Endothelial cell of umbilical vein (primary cell): ENCODE measurements around the gene YBX1. TPM values are rescaled to one million over a fixed set of nuclear protein-coding genes. Genes with fewer than 3 reads are reported as not detected.

ENCODE experiments used
- BruUV-seq: library from RNA; stranded (reverse); fragments of 400-500 nt; replicated peaks from 2 replicates; lab custom pipeline; 2021; lab: Mats Ljungman, UMichigan
- CTCF ChIA-PET: fragments of 300-600, 350-600 bp; sonication (Branson Sonifier 250); formaldehyde crosslinking; loops from one replicate; lab custom pipeline; 2021; ENCODE audit warnings: antibody characterized with exemption, inconsistent platforms; lab: Charles Lee
- POLR2A ChIA-PET: fragments of 300-600, 350-600 bp; sonication (Branson Sonifier 250); formaldehyde crosslinking; loops from one replicate; lab custom pipeline; 2021; ENCODE audit warnings: antibody characterized with exemption, inconsistent platforms; lab: Charles Lee
- DNase-seq: peaks from one replicate; pipeline ENCODE4 v3.0.0-alpha.2; 2011; ENCODE audit warnings: low read depth, low spot score
- FAIRE-seq: peaks from 2 replicates; lab custom pipeline; 2011; peaks lifted over from hg19 to GRCh38; lab: Jason Lieb, UNC
- H2AFZ ChIP-seq: 2 replicates; pipeline ENCODE4 v1.6.0; 2012; ENCODE audit warnings: low read depth, low read length, control low read depth, inconsistent platforms
- H3K27ac ChIP-seq: 2 replicates; pipeline ENCODE4 v1.5.1; 2011; ENCODE audit warnings: low read depth, mild to moderate bottlenecking, control low read depth, low read length, moderate library complexity; ENCODE audit not compliant: insufficient read depth
- H3K27me3 ChIP-seq, 2 experiments: 2 replicates each; pipeline versions ENCODE4 v1.6.0 to v1.6.1; 2011; ENCODE audit warnings: low read length in 2 of 2, mixed read lengths in 1 of 2; ENCODE audit not compliant: control insufficient read depth in 2 of 2, insufficient read depth in 2 of 2
- H3K36me3 ChIP-seq, 2 experiments: 2 replicates in 1 of 2; 3 replicates in 1 of 2; pipeline ENCODE4 v1.5.1; 2011; ENCODE audit warnings: low read length in 2 of 2, mild to moderate bottlenecking in 1 of 2, moderate library complexity in 1 of 2; ENCODE audit not compliant: control insufficient read depth in 2 of 2, insufficient read depth in 2 of 2; ENCODE audit errors: extremely low read depth in 1 of 2
- H3K4me1 ChIP-seq: 3 replicates; pipeline ENCODE4 v1.5.1; 2011; ENCODE audit warnings: mild to moderate bottlenecking, low read length; ENCODE audit not compliant: control insufficient read depth, insufficient read depth; ENCODE audit errors: extremely low read depth
- H3K4me2 ChIP-seq: 2 replicates; pipeline ENCODE4 v1.6.1; 2011; ENCODE audit warnings: low read length, control low read depth, mixed read lengths; ENCODE audit not compliant: insufficient read depth
- H3K4me3 ChIP-seq, 3 experiments: fragments of 200-600 bp in 1 of 3; sonication (generic), shearing (Covaris generic) in 1 of 3; replicated peaks in 1 of 3; 2 replicates each; pipeline ENCODE4 v1.5.1; 2011 to 2016; ENCODE audit warnings: control low read depth in 3 of 3, low read length in 3 of 3, mild to moderate bottlenecking in 2 of 3, inconsistent platforms in 1 of 3, low read depth in 1 of 3, moderate library complexity in 1 of 3; ENCODE audit not compliant: insufficient read depth in 1 of 3
- H3K79me2 ChIP-seq: 2 replicates; pipeline ENCODE4 v1.6.0; 2012; ENCODE audit warnings: low read length, inconsistent platforms; ENCODE audit not compliant: control insufficient read depth, insufficient read depth
- H3K9ac ChIP-seq: replicated peaks from 2 replicates; pipeline ENCODE3; 2011; ENCODE audit warnings: low read length, control low read depth; ENCODE audit not compliant: insufficient read depth; ENCODE audit errors: extremely low read depth
- H3K9me1 ChIP-seq: replicated peaks from 3 replicates; pipeline ENCODE4 v1.6.0; 2011; ENCODE audit warnings: mild to moderate bottlenecking, low read length; ENCODE audit not compliant: control insufficient read depth, insufficient read depth; ENCODE audit errors: extremely low read depth
- H3K9me3 ChIP-seq: replicated peaks from 2 replicates; pipeline ENCODE4 v1.5.1; 2012; ENCODE audit warnings: low read length, inconsistent platforms; ENCODE audit not compliant: control insufficient read depth, insufficient read depth
- H4K20me1 ChIP-seq: replicated peaks from 2 replicates; pipeline ENCODE3; 2011; ENCODE audit warnings: mild to moderate bottlenecking, low read length; ENCODE audit not compliant: control insufficient read depth, insufficient read depth; ENCODE audit errors: extremely low read depth
- EZH2 ChIP-seq: IDR thresholded peaks from 2 replicates; pipeline ENCODE4 v1.6.1; 2012; ENCODE audit warnings: borderline replicate concordance, low read depth, mild to moderate bottlenecking, moderate library complexity, low read length, inconsistent platforms; ENCODE audit not compliant: severe bottlenecking
- FOS ChIP-seq: IDR thresholded peaks from 2 replicates; pipeline ENCODE4 v1.6.1; 2011; ENCODE audit warnings: mild to moderate bottlenecking, low read length, moderate library complexity, borderline replicate concordance; ENCODE audit not compliant: insufficient read depth
- GATA2 ChIP-seq: IDR thresholded peaks from 2 replicates; pipeline ENCODE4 v1.7.0; 2011; ENCODE audit warnings: low read depth, mild to moderate bottlenecking, moderate library complexity, mixed read lengths, low read length; ENCODE audit not compliant: insufficient read length, insufficient read depth
- JUN ChIP-seq: IDR thresholded peaks from 2 replicates; pipeline ENCODE4 v1.6.1; 2011; ENCODE audit warnings: borderline replicate concordance, low read depth; ENCODE audit not compliant: insufficient read length, insufficient read depth
- MYC ChIP-seq: IDR thresholded peaks from one replicate; pipeline ENCODE4 v1.6.1; 2011; ENCODE audit warnings: mild to moderate bottlenecking, low read depth, low read length
- POLR2A ChIP-seq: IDR thresholded peaks from 2 replicates; pipeline ENCODE4 v1.6.1; 2012; ENCODE audit warnings: low read depth, mild to moderate bottlenecking, control low read depth, low read length
- POLR2AphosphoS5 ChIP-seq: IDR thresholded peaks from 2 replicates; pipeline ENCODE4 v1.6.1; 2012; ENCODE audit warnings: low read depth, mild to moderate bottlenecking, control low read depth, low read length, moderate library complexity; ENCODE audit not compliant: insufficient read depth
- dilution Hi-C: fragments of 300-500 bp; cut with MboI; formaldehyde crosslinking; loops from one replicate; pipeline ENCODE4 v1.15.0; 2019; ENCODE audit warnings: low sequenced_read_pairs; ENCODE audit not compliant: extremely low pct_ligation_motif_present
- intact Hi-C: fragments of 100-400 bp; cut with micrococcal nuclease; formaldehyde crosslinking; loops from one replicate; pipeline ENCODE4 v1.10.0; 2022
- polyA plus RNA-seq, 4 experiments: library from polyadenylated mRNA; depleted of rRNA in 3 of 4; stranded (reverse) in 3 of 4; unstranded in 1 of 4; fragments of >200 nt; gene quantifications; 2 replicates each; pipeline versions ENCODE4 v1.2.1 to v1.2.3, GENCODE V29; 2011 to 2012; ENCODE audit warnings: missing spikeins in 1 of 4
- total RNA-seq: library from RNA; stranded (reverse); gene quantifications from 2 replicates; pipeline ENCODE4 v1.2.3, GENCODE V29; 2021
- TF ChIP-seq, protein P1 (sequence below): IDR thresholded peaks from 2 replicates; pipeline ENCODE4 v1.6.1; 2011; ENCODE audit not compliant: insufficient read depth, insufficient read length
- TF ChIP-seq, protein P2 (sequence below), 2 donors: IDR thresholded peaks; 1 replicate in 1 of 2; 2 replicates in 1 of 2; pipeline ENCODE4 v1.5.1; 2011; ENCODE audit warnings: low read length in 2 of 2, mild to moderate bottlenecking in 2 of 2, moderate library complexity in 2 of 2, control low read depth in 1 of 2, inconsistent platforms in 1 of 2, low read depth in 1 of 2; ENCODE audit not compliant: insufficient read depth in 1 of 2; ENCODE audit errors: extremely low read depth in 1 of 2

YBX1 gene
- total and polyA plus RNA-seq, 2 donors (not counting 3 experiments of a cell fraction or from before 2014, with no cell fraction given): 430 to 783 TPM

DNA sequence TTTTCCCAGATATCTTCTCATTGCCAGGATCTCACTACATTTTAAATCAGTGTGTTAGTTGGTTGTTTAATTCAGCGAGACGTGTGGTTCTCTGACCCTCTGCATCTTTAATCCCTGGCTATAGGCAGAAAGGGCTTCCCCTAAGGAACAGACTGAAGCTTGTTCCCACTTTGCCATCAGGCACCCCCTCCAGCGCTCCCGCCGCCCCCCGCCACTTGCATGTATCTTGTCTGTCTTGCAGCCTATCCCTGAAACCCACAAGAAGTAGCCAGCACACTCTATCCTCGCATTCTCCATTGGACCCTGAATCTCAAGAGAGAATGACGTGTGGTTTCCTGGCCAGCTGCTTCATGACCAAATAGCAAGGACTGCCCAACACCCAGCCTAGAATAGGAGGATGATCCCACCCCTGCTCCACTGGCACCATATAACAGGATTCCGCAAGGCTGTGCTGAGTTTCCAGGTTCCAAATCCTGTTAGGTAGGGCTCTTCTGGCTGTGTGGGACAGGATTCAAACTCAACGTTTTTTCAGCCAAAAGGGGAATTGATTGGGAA is 50.0 kb downstream of the YBX1 start:
- no TSS peak for BruUV-seq
- Histone ChIP-seq H3K4me3 (no peak overlapping the region), H3K4me2 (no peak overlapping the region), H3K4me1 (no peaks in the 10 kb centered on the region), H3K27me3 (no peaks in the 10 kb centered on the region), H4K20me1 (no peaks in the 10 kb centered on the region), H3K36me3 (no peaks in the 10 kb centered on the region), H3K27ac (no peak overlapping the region), H3K9ac (no peak overlapping the region), H3K9me3 (no peaks in the 10 kb centered on the region), H2AFZ (no peak overlapping the region), H3K79me2 (no peaks in the 10 kb centered on the region), H3K9me1 (no peaks in the 10 kb centered on the region)
- ChIA-PET CTCF (no interaction called here), POLR2A (interaction anchor here (0.6 kb wide), 1 partner anchor 143 kb away, joined by 5 read pairs; no protein-coding TSS in a partner anchor)
- TF ChIP-seq, protein P1, sequence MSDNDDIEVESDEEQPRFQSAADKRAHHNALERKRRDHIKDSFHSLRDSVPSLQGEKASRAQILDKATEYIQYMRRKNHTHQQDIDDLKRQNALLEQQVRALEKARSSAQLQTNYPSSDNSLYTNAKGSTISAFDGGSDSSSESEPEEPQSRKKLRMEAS: no peak
- TF ChIP-seq MYC (no peak), EZH2 (no peak), POLR2A (no peak), POLR2AphosphoS5 (no peak), GATA2 (no peak), JUN (no peak), FOS (no peak)
- TF ChIP-seq, protein P2, sequence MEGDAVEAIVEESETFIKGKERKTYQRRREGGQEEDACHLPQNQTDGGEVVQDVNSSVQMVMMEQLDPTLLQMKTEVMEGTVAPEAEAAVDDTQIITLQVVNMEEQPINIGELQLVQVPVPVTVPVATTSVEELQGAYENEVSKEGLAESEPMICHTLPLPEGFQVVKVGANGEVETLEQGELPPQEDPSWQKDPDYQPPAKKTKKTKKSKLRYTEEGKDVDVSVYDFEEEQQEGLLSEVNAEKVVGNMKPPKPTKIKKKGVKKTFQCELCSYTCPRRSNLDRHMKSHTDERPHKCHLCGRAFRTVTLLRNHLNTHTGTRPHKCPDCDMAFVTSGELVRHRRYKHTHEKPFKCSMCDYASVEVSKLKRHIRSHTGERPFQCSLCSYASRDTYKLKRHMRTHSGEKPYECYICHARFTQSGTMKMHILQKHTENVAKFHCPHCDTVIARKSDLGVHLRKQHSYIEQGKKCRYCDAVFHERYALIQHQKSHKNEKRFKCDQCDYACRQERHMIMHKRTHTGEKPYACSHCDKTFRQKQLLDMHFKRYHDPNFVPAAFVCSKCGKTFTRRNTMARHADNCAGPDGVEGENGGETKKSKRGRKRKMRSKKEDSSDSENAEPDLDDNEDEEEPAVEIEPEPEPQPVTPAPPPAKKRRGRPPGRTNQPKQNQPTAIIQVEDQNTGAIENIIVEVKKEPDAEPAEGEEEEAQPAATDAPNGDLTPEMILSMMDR (IDR thresholded peaks at IDR 0.05; ENCODE audit: extremely low read depth in 1 of 2, insufficient read depth in 1 of 2, low read depth in 1 of 2, low read length in 2 of 2): no peak
- intact Hi-C loops (no loop called here), dilution Hi-C loops (no loop called here)
- DNase-seq (no peak), FAIRE-seq (no peak)
